ENCODE results near the gene KLK5.

- TF ChIP-seq POLR2A (IDR thresholded peaks at IDR 0.05) = no peak
- no peak for TF ChIP-seq CTCF (IDR thresholded peaks at IDR 0.05)
- TF ChIP-seq EP300 (IDR thresholded peaks at IDR 0.05) = no peak
These were observed 7.1 kb upstream of the KLK5 start for GRCh38 chr19:50959731-50960500.
